Neural cell (in vitro differentiated cells): ENCODE results near the gene ZNF662. TPM values are rescaled to one million over a fixed set of nuclear protein-coding genes. Genes with fewer than 3 reads are reported as not detected.

Source experiments
- H2AFZ ChIP-seq: fragments of 200-600, 300-800 bp; sonication (generic), shearing (Covaris generic); 2 replicates; pipeline ENCODE4 v1.6.0; 2014; ENCODE audit warnings: low read depth, mild to moderate bottlenecking, antibody characterized with exemption, low read length, moderate library complexity
- H3F3A ChIP-seq: fragments of 200-600 bp; shearing (Covaris generic); 2 replicates; pipeline ENCODE4 v1.6.1; 2016; ENCODE audit warnings: mild to moderate bottlenecking, moderate library complexity, mixed read lengths, antibody characterized with exemption, low read length; ENCODE audit not compliant: insufficient read depth, poor library complexity, severe bottlenecking
- H3K27ac ChIP-seq: fragments of 200-600, 300-800 bp; sonication (generic), shearing (Covaris generic); 2 replicates; pipeline ENCODE4 v1.5.1; 2014; ENCODE audit warnings: mild to moderate bottlenecking, low read length, moderate library complexity
- H3K27me3 ChIP-seq: fragments of 300-800, 200-600 bp; sonication (generic), shearing (Covaris generic); 2 replicates; pipeline ENCODE4 v1.6.0; 2014; ENCODE audit warnings: mild to moderate bottlenecking, low read depth, low read length, moderate library complexity; ENCODE audit not compliant: insufficient read depth
- H3K36me3 ChIP-seq: fragments of 300-800, 200-600 bp; sonication (generic), shearing (Covaris generic); 2 replicates; pipeline ENCODE4 v1.5.1; 2014; ENCODE audit warnings: mild to moderate bottlenecking, antibody characterized with exemption, low read length, moderate library complexity; ENCODE audit not compliant: insufficient read depth
- H3K4me2 ChIP-seq: fragments of 300-800, 200-600 bp; sonication (generic), shearing (Covaris generic); 2 replicates; pipeline ENCODE4 v1.6.0; 2014; ENCODE audit warnings: mild to moderate bottlenecking, low read length
- H3K4me3 ChIP-seq: fragments of 300-800, 200-600 bp; sonication (generic), shearing (Covaris generic); 2 replicates; pipeline ENCODE4 v1.5.1; 2014; ENCODE audit warnings: mild to moderate bottlenecking, low read length, moderate library complexity
- H3K79me2 ChIP-seq: fragments of 200-600 bp; shearing (Covaris generic); replicated peaks from 2 replicates; pipeline ENCODE4 v1.6.0; 2014; ENCODE audit warnings: mild to moderate bottlenecking, low read length, moderate library complexity; ENCODE audit not compliant: insufficient read depth
- H3K9ac ChIP-seq: fragments of 300-800, 200-600 bp; sonication (generic), shearing (Covaris generic); 2 replicates; pipeline ENCODE4 v1.6.1; 2016; ENCODE audit warnings: mild to moderate bottlenecking, low read length, mixed read lengths
- H3K9me2 ChIP-seq: fragments of 200-600 bp; shearing (Covaris generic); 2 replicates; pipeline ENCODE4 v1.6.1; 2016; ENCODE audit warnings: mild to moderate bottlenecking, low read length, mixed read lengths; ENCODE audit not compliant: insufficient read depth
- H3K9me3 ChIP-seq: fragments of 200-600, 300-800 bp; sonication (generic), shearing (Covaris generic); 2 replicates; pipeline ENCODE4 v1.6.1; 2016; ENCODE audit warnings: mild to moderate bottlenecking, mixed run types, low read length, moderate library complexity, mixed read lengths
- H4K20me1 ChIP-seq: fragments of 200-600 bp; shearing (Covaris generic); 2 replicates; pipeline ENCODE4 v1.6.1; 2016; ENCODE audit warnings: mild to moderate bottlenecking, mixed run types; ENCODE audit not compliant: insufficient read depth
- CTCF ChIP-seq: fragments of 450-650 bp; IDR thresholded peaks from 2 replicates; pipeline ENCODE4 v1.5.1; 2014; ENCODE audit warnings: antibody characterized with exemption, mild to moderate bottlenecking, moderate library complexity; ENCODE audit not compliant: poor library complexity, severe bottlenecking
- EP300 ChIP-seq: fragments of 450-650 bp; conservative IDR thresholded peaks from 2 replicates; pipeline ENCODE4 v1.6.1; 2014; ENCODE audit warnings: antibody characterized with exemption, mild to moderate bottlenecking, moderate library complexity; ENCODE audit not compliant: poor library complexity, severe bottlenecking
- EZH2 ChIP-seq: fragments of 200-600, 300-800 bp; shearing (Covaris generic), sonication (generic); IDR thresholded peaks from 2 replicates; pipeline ENCODE4 v1.6.1; 2014; ENCODE audit warnings: antibody characterized with exemption, low read length, borderline replicate concordance, mild to moderate bottlenecking; ENCODE audit not compliant: insufficient read depth, poor library complexity, severe bottlenecking
- MXI1 ChIP-seq: fragments of 450-650 bp; conservative IDR thresholded peaks from 2 replicates; pipeline ENCODE4 v1.6.1; 2014; ENCODE audit warnings: antibody characterized with exemption, mild to moderate bottlenecking; ENCODE audit not compliant: poor library complexity, severe bottlenecking
- POLR2AphosphoS5 ChIP-seq: IDR thresholded peaks from 2 replicates; pipeline ENCODE4 v1.6.1; 2012
- RAD21 ChIP-seq: fragments of 450-650 bp; conservative IDR thresholded peaks from 2 replicates; pipeline ENCODE4 v1.6.1; 2014; ENCODE audit warnings: antibody characterized with exemption, mild to moderate bottlenecking, moderate library complexity
- SMC3 ChIP-seq: fragments of 450-650 bp; conservative IDR thresholded peaks from 2 replicates; pipeline ENCODE4 v1.6.1; 2014; ENCODE audit warnings: antibody characterized with exemption, mild to moderate bottlenecking, moderate library complexity; ENCODE audit not compliant: poor library complexity
- TAF1 ChIP-seq: IDR thresholded peaks from 2 replicates; pipeline ENCODE4 v1.6.1; 2012; ENCODE audit warnings: low read depth
- polyA plus RNA-seq: library from polyadenylated mRNA; depleted of rRNA; stranded (reverse); fragments of >200 nt; gene quantifications from 2 replicates; pipeline ENCODE4 v1.2.3, GENCODE V29; 2014
- TF ChIP-seq, protein P1 (sequence below): IDR thresholded peaks from 2 replicates; pipeline ENCODE4 v1.6.1; 2012; ENCODE audit warnings: borderline replicate concordance

ZNF662 gene
- polyA plus RNA-seq, 1 donor from 2014 or later = not detected

- Histone ChIP-seq H3K9me3 (no peaks in the 10 kb centered on the region), H3K27me3 (no peaks in the 10 kb centered on the region), H3K36me3 (no peaks in the 10 kb centered on the region), H3K79me2 (no peaks in the 10 kb centered on the region), H3K27ac (no peak overlapping the region), H3K9me2 (no peaks in the 10 kb centered on the region), H3F3A (no peaks in the 10 kb centered on the region), H2AFZ (no peak overlapping the region), H3K4me3 (no peak overlapping the region), H3K9ac (no peak overlapping the region), H4K20me1 (no peaks in the 10 kb centered on the region), H3K4me2 (no peak overlapping the region)
- no peak for TF ChIP-seq POLR2AphosphoS5
Measured at GRCh38 chr3:42873221-42873982, 32.5 kb upstream of the ZNF662 start.

DNA sequence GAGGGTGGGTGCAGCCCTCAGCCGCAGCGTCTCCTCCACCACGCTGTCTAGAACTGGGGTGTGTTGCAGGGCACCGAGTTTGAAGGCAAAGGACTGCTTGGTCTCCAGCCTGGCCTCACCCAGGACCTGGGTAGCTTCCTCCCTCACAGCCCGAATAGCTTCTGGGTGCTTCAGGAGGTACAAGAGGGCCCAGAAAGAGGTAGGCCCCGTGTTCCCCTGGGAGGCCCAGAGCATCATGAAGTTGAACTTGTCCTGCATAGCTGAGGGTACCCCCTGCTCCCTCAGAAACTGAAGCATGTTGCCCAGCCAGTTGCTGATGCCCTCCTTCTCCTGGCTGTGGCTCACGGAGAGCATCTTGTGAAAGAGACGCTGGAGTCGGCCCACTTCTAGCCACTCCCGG, 31.2 kb upstream of the ZNF662 start:
- no peak overlapping the region for H3K4me3 ChIP-seq
- H3F3A ChIP-seq = no peaks in the 10 kb centered on the region
- H3K27me3 ChIP-seq = no peaks in the 10 kb centered on the region
- H3K9me3 ChIP-seq = no peaks in the 10 kb centered on the region
- H2AFZ ChIP-seq = no peak overlapping the region
- no peaks in the 10 kb centered on the region for H3K9me2 ChIP-seq
- H3K36me3 ChIP-seq = no peaks in the 10 kb centered on the region
- no peak for TF ChIP-seq EP300
- TF ChIP-seq, protein P1, sequence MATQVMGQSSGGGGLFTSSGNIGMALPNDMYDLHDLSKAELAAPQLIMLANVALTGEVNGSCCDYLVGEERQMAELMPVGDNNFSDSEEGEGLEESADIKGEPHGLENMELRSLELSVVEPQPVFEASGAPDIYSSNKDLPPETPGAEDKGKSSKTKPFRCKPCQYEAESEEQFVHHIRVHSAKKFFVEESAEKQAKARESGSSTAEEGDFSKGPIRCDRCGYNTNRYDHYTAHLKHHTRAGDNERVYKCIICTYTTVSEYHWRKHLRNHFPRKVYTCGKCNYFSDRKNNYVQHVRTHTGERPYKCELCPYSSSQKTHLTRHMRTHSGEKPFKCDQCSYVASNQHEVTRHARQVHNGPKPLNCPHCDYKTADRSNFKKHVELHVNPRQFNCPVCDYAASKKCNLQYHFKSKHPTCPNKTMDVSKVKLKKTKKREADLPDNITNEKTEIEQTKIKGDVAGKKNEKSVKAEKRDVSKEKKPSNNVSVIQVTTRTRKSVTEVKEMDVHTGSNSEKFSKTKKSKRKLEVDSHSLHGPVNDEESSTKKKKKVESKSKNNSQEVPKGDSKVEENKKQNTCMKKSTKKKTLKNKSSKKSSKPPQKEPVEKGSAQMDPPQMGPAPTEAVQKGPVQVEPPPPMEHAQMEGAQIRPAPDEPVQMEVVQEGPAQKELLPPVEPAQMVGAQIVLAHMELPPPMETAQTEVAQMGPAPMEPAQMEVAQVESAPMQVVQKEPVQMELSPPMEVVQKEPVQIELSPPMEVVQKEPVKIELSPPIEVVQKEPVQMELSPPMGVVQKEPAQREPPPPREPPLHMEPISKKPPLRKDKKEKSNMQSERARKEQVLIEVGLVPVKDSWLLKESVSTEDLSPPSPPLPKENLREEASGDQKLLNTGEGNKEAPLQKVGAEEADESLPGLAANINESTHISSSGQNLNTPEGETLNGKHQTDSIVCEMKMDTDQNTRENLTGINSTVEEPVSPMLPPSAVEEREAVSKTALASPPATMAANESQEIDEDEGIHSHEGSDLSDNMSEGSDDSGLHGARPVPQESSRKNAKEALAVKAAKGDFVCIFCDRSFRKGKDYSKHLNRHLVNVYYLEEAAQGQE = no peak
- TF ChIP-seq RAD21 = no peak
- TF ChIP-seq POLR2AphosphoS5 = no peak
- TF ChIP-seq SMC3 = no peak
- TF ChIP-seq MXI1 = no peak
- no peak for TF ChIP-seq EZH2
- TF ChIP-seq TAF1 = no peak
- no peak for TF ChIP-seq CTCF
- H3K9ac ChIP-seq = no peak overlapping the region
- H4K20me1 ChIP-seq = no peaks in the 10 kb centered on the region
- no peak overlapping the region for H3K4me2 ChIP-seq
- H3K27ac ChIP-seq = no peak overlapping the region
- H3K79me2 ChIP-seq = no peaks in the 10 kb centered on the region
